ENCODE data around the gene AGXT.

DNA sequence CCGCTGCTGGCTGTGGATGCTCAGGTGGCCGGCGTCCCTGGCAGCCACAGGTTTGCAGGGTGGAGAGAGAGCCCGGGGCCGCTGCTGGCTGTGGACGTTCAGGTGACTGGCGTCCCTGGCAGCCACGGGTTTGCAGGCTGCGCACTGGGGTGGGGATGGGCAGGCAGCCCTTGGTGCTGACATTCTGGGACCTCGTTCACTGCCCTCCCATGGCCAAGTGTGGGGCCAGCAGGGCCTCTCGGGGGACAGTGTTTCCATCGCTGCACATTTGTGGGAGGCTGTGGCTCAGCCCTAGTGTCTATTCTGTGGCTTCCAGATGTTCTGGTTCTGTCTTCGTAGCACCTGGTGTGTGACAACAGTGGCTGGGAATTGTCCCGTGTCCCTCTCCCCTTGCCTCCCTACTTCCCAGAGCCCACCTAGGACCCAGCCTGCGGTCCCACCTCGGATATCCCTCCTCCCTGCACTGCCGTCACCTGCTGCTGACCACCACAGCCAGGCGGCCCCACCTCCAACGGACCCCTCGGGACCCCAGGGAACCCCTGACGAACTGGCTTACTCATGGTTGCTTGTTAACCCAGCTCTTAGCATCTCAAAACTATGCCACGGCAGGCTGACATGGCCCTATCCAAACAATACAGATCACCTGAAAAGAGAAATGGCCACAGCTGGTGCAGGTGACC, 38.4 kb downstream of the AGXT start:
- TF ChIP-seq, protein P1, sequence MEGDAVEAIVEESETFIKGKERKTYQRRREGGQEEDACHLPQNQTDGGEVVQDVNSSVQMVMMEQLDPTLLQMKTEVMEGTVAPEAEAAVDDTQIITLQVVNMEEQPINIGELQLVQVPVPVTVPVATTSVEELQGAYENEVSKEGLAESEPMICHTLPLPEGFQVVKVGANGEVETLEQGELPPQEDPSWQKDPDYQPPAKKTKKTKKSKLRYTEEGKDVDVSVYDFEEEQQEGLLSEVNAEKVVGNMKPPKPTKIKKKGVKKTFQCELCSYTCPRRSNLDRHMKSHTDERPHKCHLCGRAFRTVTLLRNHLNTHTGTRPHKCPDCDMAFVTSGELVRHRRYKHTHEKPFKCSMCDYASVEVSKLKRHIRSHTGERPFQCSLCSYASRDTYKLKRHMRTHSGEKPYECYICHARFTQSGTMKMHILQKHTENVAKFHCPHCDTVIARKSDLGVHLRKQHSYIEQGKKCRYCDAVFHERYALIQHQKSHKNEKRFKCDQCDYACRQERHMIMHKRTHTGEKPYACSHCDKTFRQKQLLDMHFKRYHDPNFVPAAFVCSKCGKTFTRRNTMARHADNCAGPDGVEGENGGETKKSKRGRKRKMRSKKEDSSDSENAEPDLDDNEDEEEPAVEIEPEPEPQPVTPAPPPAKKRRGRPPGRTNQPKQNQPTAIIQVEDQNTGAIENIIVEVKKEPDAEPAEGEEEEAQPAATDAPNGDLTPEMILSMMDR (conservative IDR thresholded peaks at IDR 0.05; ENCODE audit: low read depth, low read length): no peak
- TF ChIP-seq EZH2 (IDR thresholded peaks at IDR 0.05; ENCODE audit: borderline replicate concordance, low read depth, low read length, poor library complexity, severe bottlenecking): no peak
